ENCODE measurements around the gene CD74. TPM values are rescaled to one million over a fixed set of nuclear protein-coding genes. Genes with fewer than 3 reads are reported as not detected.

Gene CD74
- polyA plus RNA-seq, 2 of the 4 experiments (the other 2 are of a cell fraction): not detected

GRCh38 chr5:150372639-150373038 lies 40.1 kb downstream of the CD74 start:
- DNase-seq (ENCODE audit: low read depth in 1 of 2, low spot score in 1 of 2): no peak
- POLR2A ChIA-PET: no interaction called here

DNA sequence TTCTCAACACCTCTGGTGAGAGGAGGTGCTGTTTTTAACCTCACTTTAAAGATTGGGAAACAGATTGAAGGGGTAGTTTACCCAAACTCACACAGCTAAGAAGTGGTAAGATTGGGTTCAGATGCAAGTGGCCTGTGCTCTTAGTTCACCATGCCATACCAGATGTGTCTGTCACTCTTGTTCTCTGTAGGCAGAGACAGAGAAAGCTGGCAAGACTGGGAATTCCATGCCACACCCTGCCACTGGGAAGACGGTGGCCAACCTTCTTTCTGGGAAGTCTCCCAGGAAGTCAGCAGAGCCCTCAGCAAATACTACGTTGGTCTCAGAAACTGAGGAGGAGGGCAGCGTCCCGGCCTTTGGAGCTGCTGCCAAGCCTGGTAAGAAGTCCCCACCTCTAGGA lies 44.2 kb downstream of the CD74 start:
- Histone ChIP-seq H3K9me3 (no peaks in the 10 kb centered on the region), H3K4me2 (no peak overlapping the region), H3K4me3 (no peak overlapping the region), H3K4me1 (no peaks in the 10 kb centered on the region), H3K27ac (no peak overlapping the region)
- WGBS (ENCODE audit: missing lambda C conversion rate): 89% methylated on average over 4 of the region's 4 CpGs
- ATAC-seq (no peak), DNase-seq (ENCODE audit: low read depth in 1 of 2, low spot score in 1 of 2) (no peak), FAIRE-seq (no peak)
- POLR2A ChIA-PET: no interaction called here
- no peak for TF ChIP-seq E2F6 (IDR thresholded peaks at IDR 0.05; ENCODE audit: borderline replicate concordance, low read depth)
- TF ChIP-seq RAD21 (conservative IDR thresholded peaks at IDR 0.05 in 1 of 2, IDR thresholded peaks at IDR 0.05 in 1 of 2): no peak
- no peak for TF ChIP-seq SREBF2 (IDR thresholded peaks at IDR 0.05)
- no peak for TF ChIP-seq NFE2L2 (conservative IDR thresholded peaks at IDR 0.05; ENCODE audit: low read length)
- TF ChIP-seq HEYL (CRISPR knock-in tag; IDR thresholded peaks at IDR 0.05): no peak
- no peak for TF ChIP-seq FOSB (CRISPR knock-in tag; IDR thresholded peaks at IDR 0.05)
- TF ChIP-seq HES2 (IDR thresholded peaks at IDR 0.05): no peak
- TF ChIP-seq POLR2AphosphoS2 (conservative IDR thresholded peaks at IDR 0.05; ENCODE audit: low read length): no peak
- TF ChIP-seq SMC3 (IDR thresholded peaks at IDR 0.05): no peak
- no peak for TF ChIP-seq NR3C1 (IDR thresholded peaks at IDR 0.05)
- TF ChIP-seq ESRRA (IDR thresholded peaks at IDR 0.05; ENCODE audit: borderline replicate concordance, low read length): no peak
- TF ChIP-seq BHLHE40 (IDR thresholded peaks at IDR 0.05; ENCODE audit: low read depth, low read length): no peak
- TF ChIP-seq HMGXB4 (CRISPR knock-in tag; IDR thresholded peaks at IDR 0.05; ENCODE audit: borderline replicate concordance): no peak
- TF ChIP-seq MAFK (IDR thresholded peaks at IDR 0.05; ENCODE audit: partially characterized antibody): no peak
- TF ChIP-seq CHD2 (IDR thresholded peaks at IDR 0.05; ENCODE audit: low read length, partially characterized antibody): no peak
- TF ChIP-seq HOXB13 (CRISPR knock-in tag; IDR thresholded peaks at IDR 0.05; ENCODE audit: low read depth): no peak
- CTCF ChIA-PET: interaction anchor here (0.8 kb wide), 1 partner anchor 207 kb away, joined by 3 read pairs; no protein-coding TSS in a partner anchor

More at GRCh38 chr5:150372639-150373038, 40.1 kb downstream of the CD74 start:
- Histone ChIP-seq H3K4me1 (peaks cover 3% of the 10 kb centered on the region; the same call in 1 of the 3 replicates), H3K9me3 (no peaks in the 10 kb centered on the region), H3K4me2 (no peak overlapping the region), H3K27ac (no peak overlapping the region), H3K4me3 (no peak overlapping the region)
- WGBS (ENCODE audit: missing lambda C conversion rate): 93% methylated on average over 6 of the region's 6 CpGs
- FAIRE-seq: no peak
- TF ChIP-seq BCL3 (IDR thresholded peaks at IDR 0.05): no peak
- no peak for TF ChIP-seq NPAS2 (CRISPR knock-in tag; IDR thresholded peaks at IDR 0.05; ENCODE audit: borderline replicate concordance)
- no peak for TF ChIP-seq MAFK (IDR thresholded peaks at IDR 0.05; ENCODE audit: partially characterized antibody)
- no peak for TF ChIP-seq CBX8 (IDR thresholded peaks at IDR 0.05)
- TF ChIP-seq PBX3 (IDR thresholded peaks at IDR 0.05): no peak
- no peak for TF ChIP-seq POLR2A (IDR thresholded peaks at IDR 0.05; ENCODE audit: low read length)
- TF ChIP-seq POLR2AphosphoS2 (conservative IDR thresholded peaks at IDR 0.05; ENCODE audit: low read length): no peak
- no peak for TF ChIP-seq SMC3 (IDR thresholded peaks at IDR 0.05)
- no peak for TF ChIP-seq PHF8 (IDR thresholded peaks at IDR 0.05; ENCODE audit: borderline replicate concordance, low read depth)
- no peak for TF ChIP-seq TP53 (CRISPR knock-in tag; IDR thresholded peaks at IDR 0.05)
- TF ChIP-seq HOXB5 (CRISPR knock-in tag; IDR thresholded peaks at IDR 0.05): no peak
- no peak for TF ChIP-seq KDM5A (IDR thresholded peaks at IDR 0.05)
- TF ChIP-seq HOXA7 (CRISPR knock-in tag; IDR thresholded peaks at IDR 0.05): no peak
- CTCF ChIA-PET: interaction anchor here (0.9 to 1.5 kb wide), 2 partner anchors 10 kb away, joined by 3 to 5 read pairs; no protein-coding TSS in a partner anchor
- no peak for ATAC-seq

Data from A549 (cell line).